Measurements from ENCODE around the gene ZC3H6.
A peak's percentile ranks its signal among the peaks of the same experiment; 100 is the strongest.

The ZC3H6 gene

GRCh38 chr2:112312821-112313220 is 37.4 kb downstream of the ZC3H6 start:
- H3K36me3 Mint-ChIP-seq (ENCODE audit: low read depth) = peaks cover 22% of the 10 kb centered on the region
- no peaks in the 10 kb centered on the region for H3K27me3 Mint-ChIP-seq (ENCODE audit: low read depth)

GRCh38 chr2:112314856-112315255 is 39.5 kb downstream of the ZC3H6 start:
- TF ChIP-seq CTCF (IDR thresholded peaks at IDR 0.05; ENCODE audit: unreplicated experiment in 3 of 3) = no peak
- Mint-ChIP-seq H3K4me3 (no peak overlapping the region), H3K27me3 (ENCODE audit: low read depth) (no peaks in the 10 kb centered on the region), H3K4me1 (peaks cover 30% of the 10 kb centered on the region), H3K36me3 (ENCODE audit: low read depth) (peaks cover 29% of the 10 kb centered on the region), H3K9me3 (no peaks in the 10 kb centered on the region), H3K27ac (no peak overlapping the region)

More at GRCh38 chr2:112312821-112313220, 37.4 kb downstream of the ZC3H6 start:
- peaks cover 20% of the 10 kb centered on the region for H3K4me1 Mint-ChIP-seq
- no peaks in the 10 kb centered on the region for H3K9me3 Mint-ChIP-seq
- H3K4me3 Mint-ChIP-seq = no peak overlapping the region
- TF ChIP-seq CTCF (IDR thresholded peaks at IDR 0.05; ENCODE audit: unreplicated experiment in 3 of 3) = no peak
- no peak overlapping the region for H3K27ac Mint-ChIP-seq

- H3K4me3 Mint-ChIP-seq = no peak overlapping the region
- H3K9me3 Mint-ChIP-seq = no peaks in the 10 kb centered on the region
- peaks cover 25% of the 10 kb centered on the region for H3K4me1 Mint-ChIP-seq
- no peak for TF ChIP-seq CTCF (IDR thresholded peaks at IDR 0.05; ENCODE audit: unreplicated experiment in 3 of 3)
- H3K27me3 Mint-ChIP-seq (ENCODE audit: low read depth) = no peaks in the 10 kb centered on the region
- peaks cover 18% of the 10 kb centered on the region for H3K36me3 Mint-ChIP-seq (ENCODE audit: low read depth)
- H3K27ac Mint-ChIP-seq = peak overlapping the region in 1 of 3 experiments; percentile 29
Observed at GRCh38 chr2:112317303-112318158, 42.1 kb downstream of the ZC3H6 start.

GRCh38 chr2:112318515-112318914 is 43.1 kb downstream of the ZC3H6 start:
- Mint-ChIP-seq H3K36me3 (ENCODE audit: low read depth) (peaks cover 24% of the 10 kb centered on the region), H3K9me3 (no peaks in the 10 kb centered on the region), H3K4me1 (peaks cover 20% of the 10 kb centered on the region), H3K27ac (no peak overlapping the region), H3K4me3 (no peak overlapping the region), H3K27me3 (ENCODE audit: low read depth) (no peaks in the 10 kb centered on the region)
- no peak for TF ChIP-seq CTCF (IDR thresholded peaks at IDR 0.05; ENCODE audit: unreplicated experiment in 3 of 3)

GRCh38 chr2:112321375-112322320 is 46.3 kb downstream of the ZC3H6 start:
- Mint-ChIP-seq H3K27me3 (ENCODE audit: low read depth) (no peaks in the 10 kb centered on the region), H3K9me3 (no peaks in the 10 kb centered on the region), H3K36me3 (ENCODE audit: low read depth) (peaks cover 40% of the 10 kb centered on the region), H3K27ac (no peak overlapping the region), H3K4me1 (peaks cover 12% of the 10 kb centered on the region), H3K4me3 (no peak overlapping the region)
- no peak for TF ChIP-seq CTCF (IDR thresholded peaks at IDR 0.05; ENCODE audit: unreplicated experiment in 3 of 3)

Measured in nephron (organoid).